CD1c-positive myeloid dendritic cell (primary cell): ENCODE results near the gene PXT1.
A peak's percentile ranks its signal among the peaks of the same experiment; 100 is the strongest.

ENCODE experiments used
- DNase-seq: peaks from one replicate; pipeline ENCODE4 v3.0.0-alpha.2; 2016; ENCODE audit errors: extremely low spot score

Gene PXT1

GRCh38 chr6:36346486-36347273 lies 96.0 kb downstream of the PXT1 start:
- DNase-seq = no peak

DNA sequence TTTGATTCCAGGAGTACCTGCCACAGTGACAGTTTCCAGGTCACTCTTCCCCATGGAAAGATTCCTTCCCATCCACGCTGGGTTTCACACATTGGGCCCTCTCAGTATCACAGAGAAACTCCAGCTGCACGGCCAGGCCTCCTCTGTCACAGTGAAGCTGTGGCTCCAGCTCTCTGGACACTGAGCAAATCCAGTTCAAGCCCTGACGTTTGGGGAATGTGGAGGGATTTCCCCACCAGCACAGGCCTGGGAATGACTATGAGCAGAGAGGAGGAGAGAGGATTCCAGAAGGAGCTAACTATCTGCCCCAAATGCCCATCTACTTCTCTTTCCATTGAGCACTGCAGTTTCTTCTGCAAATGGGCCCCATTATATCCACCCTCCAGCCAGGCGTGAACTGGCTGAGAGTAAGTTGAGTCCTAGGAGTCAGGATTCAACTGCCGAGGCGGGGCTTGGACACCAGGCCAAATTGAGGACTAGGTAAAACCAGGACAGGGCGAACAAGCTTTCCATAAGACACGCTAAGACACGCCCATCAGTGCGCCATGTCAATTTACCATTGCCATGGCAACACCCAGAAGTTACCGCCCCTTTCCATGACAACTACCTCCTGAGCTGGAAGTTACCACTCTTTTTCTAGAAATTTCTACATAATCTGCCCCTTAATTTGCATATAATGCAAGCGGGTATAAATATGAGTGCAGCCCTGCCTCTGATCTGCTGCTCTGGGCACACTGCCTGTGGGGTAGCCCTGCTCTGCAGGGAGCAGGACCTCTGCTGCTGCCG lies 96.8 kb downstream of the PXT1 start:
- no peak for DNase-seq

DNA sequence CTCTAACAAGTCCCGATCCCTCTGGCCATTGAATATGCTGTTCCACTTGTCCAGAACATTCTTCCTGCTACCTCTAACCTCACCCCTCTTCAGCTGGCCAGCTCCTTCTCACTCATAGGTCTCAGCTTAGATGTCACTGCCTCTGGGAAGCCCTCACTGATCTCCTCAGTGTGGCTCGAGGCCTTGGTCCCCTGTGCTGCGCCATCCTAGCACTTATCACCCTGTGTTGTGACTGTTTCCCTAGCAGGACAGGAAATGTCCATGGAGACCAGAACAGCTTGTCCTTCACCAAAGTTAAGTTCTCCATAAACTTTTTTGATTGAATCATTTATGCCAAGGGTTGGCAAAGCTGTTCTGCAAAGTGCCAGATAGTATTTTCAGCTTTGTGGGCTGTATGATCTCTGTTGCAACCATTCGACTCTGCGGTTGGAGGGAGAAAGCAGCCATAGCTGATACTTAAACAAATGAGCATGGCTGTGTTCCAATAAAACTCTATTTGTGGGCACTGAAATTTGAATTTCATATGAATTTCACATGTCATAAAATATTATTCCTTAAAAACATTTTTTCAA lies 99.5 kb downstream of the PXT1 start:
- no peak for DNase-seq

GRCh38 chr6:36340618-36341454 lies 101.8 kb downstream of the PXT1 start:
- peak; percentile 82 for DNase-seq
